Transverse colon (tissue), 3 donors: ENCODE measurements around the gene CCHCR1.

Experiments used
- CTCF ChIP-seq, 5 experiments: fragments of 200-600 bp in 3 of 5; fragments of 450-650 bp in 2 of 5; sonication (generic) in 3 of 5; IDR thresholded peaks; 1 replicate in 2 of 5; 2 replicates in 3 of 5; pipeline ENCODE4 v1.5.1; 2016 to 2017; ENCODE audit warnings: antibody characterized with exemption in 5 of 5, inconsistent platforms in 3 of 5, mild to moderate bottlenecking in 2 of 5, moderate library complexity in 1 of 5
- EP300 ChIP-seq: sonication (generic); formaldehyde crosslinking; IDR thresholded peaks from one replicate; pipeline ENCODE4 v1.6.1; 2017; ENCODE audit warnings: antibody characterized with exemption, low read depth

GRCh38 chr6:31121131-31121790, 36.3 kb downstream of the CCHCR1 start:
- no peak for TF ChIP-seq CTCF (IDR thresholded peaks at IDR 0.05)
- no peak for TF ChIP-seq EP300
